NOMO-1 treated with dmso at 0.1 percent for 144 hours (cell line): ENCODE measurements around the gene SLC7A11.

Source experiments
- DNase-seq: peaks from one replicate; lab custom pipeline; 2025; ENCODE audit not compliant: unreplicated experiment; lab: John Stamatoyannopoulos, UW

SLC7A11 gene

GRCh38 chr4:138242076-138242833 lies at the start of gene SLC7A11:
TSS of gene SLC7A11 (minus strand) at chr4:138242349. CDS start at chr4:138242069, 280 bp downstream.
- peak; percentile 96 for DNase-seq

DNA sequence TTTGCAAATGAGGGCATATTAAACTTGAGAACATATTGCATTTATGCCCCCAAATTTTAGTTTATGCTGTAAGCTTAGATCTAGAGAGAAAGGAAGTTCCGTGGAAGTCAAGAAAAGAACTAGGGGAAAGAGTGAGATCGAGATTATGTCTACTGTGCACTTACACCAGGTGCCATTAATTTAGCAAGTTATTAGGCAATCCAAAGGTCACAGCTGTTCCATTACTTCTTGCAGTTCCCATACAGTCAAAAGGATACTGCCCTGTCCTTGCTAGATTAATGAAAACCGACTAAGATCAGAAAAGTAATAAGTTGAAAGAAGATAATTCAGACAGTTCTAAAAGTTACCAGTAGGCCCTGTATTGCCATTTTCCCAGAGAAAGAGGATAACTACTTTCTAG lies 49.3 kb upstream of the SLC7A11 start:
- DNase-seq = no peak

DNA sequence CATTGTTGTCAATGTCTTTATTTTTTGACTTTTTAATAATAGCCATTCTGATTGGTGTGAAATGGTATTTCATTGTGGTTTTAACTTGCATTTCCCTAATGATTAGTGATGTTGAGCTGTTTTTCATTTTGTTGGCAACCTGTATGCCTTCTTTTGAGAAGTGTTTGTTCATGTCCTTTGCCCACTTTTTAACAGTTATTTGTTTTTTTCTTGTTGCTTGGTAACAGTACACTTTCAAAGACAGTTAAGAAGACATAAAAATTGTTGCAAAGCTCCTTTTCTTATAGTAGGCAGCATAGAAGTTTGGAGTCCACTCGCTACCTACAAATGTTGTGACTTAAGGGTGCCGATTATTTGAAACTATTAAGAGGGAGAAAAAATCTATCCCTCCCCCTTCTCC lies 48.7 kb upstream of the SLC7A11 start:
- DNase-seq = no peak

DNA sequence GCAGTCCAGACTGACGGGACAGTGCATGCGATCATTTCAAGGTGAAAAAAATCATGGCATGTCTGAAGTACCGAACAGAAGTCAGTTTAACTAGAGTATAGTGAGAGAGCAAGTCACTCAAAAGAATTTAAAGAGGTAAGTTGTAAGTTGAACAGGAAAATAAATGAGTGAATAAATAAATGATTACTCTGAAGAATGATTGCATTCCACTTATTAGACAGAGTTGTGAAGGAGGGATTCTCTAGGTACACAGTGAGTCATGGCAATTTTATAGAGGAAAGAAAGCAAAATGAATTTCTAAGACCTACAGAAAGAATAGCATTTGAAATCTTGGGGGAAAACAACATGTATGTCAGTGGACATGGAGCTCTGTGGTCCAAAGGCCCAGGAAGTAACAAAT lies 37.1 kb upstream of the SLC7A11 start:
- no peak for DNase-seq

GRCh38 chr4:138277133-138277532 lies 35.0 kb upstream of the SLC7A11 start:
- DNase-seq = no peak

GRCh38 chr4:138275963-138276621 lies 33.9 kb upstream of the SLC7A11 start:
- no peak for DNase-seq

DNA sequence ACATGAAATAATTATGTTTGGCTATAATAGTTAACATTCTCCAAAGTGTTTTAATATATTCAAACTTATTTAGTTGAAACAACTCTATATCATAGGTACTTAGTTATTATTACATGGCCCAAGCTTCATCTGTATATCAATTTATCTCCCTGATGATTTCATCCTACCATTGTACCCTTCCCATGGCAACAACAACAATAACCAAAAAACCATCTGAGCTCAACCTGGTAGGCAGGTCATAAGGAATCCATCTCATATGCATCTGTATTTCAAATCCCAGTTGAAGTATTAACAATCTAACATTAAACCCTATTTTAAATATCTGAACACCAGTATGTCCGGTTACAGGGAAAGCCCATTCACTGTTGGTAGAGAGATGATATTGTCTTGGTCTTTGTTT lies 33.1 kb upstream of the SLC7A11 start:
- DNase-seq = no peak

- no peak for DNase-seq
These were observed 27.0 kb upstream of the SLC7A11 start for GRCh38 chr4:138269175-138269574.

DNA sequence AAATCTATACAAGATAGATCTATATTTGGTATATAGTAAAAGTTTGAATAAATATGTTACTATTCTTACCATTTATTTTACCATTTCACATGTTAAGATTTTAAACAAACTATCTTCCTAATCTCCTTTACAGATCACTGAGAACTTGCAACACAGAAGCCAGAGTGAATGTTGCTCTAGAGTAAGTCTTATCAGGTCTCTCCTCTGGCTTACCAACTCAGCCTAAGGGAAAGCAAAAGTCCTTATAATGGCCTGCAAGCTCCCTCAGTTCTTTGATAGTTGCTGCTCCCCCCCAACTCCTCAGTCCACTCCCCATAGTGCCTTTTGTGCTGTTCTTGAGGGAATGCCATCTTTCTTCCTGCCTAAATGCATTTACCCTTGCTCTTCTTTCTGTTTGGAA lies 25.7 kb upstream of the SLC7A11 start:
- no peak for DNase-seq

- no peak for DNase-seq
These were observed 24.8 kb upstream of the SLC7A11 start for GRCh38 chr4:138266948-138267347.

DNA sequence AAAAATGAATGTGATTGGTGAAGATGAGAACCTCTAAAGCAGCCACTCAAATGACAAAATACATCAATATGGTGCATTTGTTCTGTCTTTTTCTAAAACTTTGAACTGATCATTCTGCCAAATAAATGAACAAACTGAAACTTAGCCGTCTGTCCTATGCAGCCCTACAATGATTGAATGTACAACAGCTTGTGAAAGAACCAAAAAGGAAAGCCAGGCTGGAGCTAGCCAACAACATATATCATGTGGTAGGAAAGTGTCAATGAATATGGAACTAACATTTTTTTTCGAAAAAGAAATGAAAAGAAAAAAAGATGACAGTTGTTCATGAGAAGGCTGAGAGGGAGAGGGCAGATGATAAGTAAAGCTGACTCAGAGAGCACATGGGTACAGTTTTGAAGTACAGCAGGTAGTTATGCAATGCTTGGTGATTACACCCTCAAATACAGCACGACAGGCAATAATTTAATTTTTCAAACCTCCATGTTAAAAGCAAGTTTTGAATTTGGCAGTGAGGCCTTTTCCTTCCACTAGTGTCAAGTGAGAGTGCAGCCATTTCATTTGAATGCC lies 21.2 kb upstream of the SLC7A11 start:
- DNase-seq = peak; percentile 53

DNA sequence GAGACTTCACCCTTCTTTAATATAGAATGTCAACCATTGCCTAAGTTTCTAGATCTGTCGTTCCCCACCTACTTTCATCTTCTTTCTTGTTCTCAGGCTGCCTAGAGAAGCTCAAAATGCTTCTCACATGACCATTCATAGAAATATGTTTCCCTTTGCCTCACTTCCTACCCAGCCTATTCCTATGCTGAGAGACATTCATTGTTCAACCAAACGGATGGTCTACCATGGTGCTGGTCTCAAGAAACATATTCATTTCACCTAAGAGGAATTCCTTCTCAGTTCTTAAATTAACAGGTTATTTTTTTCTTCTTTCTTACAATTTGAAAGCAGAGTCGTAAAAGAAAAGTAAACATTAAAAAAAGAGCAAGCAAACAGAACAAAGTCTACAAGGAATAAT lies 20.3 kb upstream of the SLC7A11 start:
- DNase-seq = no peak

DNA sequence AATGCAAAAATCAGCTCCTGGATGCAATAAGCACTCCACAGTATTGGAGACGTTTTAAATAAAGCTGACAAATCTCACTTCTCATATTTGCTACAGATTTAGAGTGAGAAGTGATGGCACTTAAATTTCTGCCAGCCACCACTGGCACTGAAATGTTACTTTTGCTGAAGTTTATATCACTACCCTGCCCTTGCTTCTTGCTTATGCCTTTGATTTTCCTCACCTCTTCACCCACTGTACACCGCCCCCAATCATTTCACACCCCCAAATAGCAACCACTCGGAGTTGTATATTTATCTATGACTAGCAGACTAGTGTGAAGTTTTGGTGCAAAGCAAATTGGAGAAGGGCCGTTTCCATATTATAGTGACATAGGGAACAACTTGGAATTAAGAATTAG lies 19.9 kb upstream of the SLC7A11 start:
- no peak for DNase-seq

DNA sequence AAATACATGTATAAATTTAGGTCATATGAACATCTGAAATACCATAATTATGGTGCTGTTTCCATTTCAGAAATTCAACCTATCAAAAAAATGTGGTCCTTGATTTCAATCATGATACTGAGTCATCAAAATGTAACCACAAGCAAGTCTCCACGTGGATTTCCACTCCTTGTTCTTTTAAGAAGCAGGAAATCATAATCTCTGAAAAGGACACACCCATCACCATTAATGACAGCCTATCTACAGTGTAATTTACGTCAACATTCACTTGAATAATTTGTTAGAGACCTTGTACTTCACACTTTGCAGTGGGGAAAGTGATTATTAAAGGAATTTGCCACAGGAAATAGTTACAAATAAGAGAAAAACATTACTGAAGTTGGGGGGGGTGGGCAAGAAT lies 17.7 kb upstream of the SLC7A11 start:
- DNase-seq = no peak

DNA sequence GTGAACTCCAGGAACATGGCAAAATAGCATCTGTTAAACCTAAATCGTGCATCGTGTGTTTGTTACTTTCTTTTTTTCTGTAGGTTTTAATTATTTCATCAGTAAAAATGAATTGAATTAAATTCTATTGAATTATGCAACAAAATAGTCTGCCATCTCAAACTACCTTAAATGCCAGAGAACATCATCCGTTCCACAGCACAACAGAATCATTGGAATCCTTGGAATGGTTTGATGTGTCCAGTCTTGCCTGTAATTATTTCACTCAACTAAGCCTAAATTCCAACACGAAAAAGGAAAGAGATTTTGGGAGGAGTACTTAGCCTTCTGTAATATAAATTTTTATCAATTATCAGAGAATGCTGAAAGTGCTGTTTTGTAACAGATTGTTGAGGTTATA lies 17.1 kb upstream of the SLC7A11 start:
- no peak for DNase-seq

GRCh38 chr4:138256608-138257007 lies 14.5 kb upstream of the SLC7A11 start:
- DNase-seq = no peak

- DNase-seq = no peak
These were observed 13.9 kb upstream of the SLC7A11 start for GRCh38 chr4:138255917-138256597.

DNA sequence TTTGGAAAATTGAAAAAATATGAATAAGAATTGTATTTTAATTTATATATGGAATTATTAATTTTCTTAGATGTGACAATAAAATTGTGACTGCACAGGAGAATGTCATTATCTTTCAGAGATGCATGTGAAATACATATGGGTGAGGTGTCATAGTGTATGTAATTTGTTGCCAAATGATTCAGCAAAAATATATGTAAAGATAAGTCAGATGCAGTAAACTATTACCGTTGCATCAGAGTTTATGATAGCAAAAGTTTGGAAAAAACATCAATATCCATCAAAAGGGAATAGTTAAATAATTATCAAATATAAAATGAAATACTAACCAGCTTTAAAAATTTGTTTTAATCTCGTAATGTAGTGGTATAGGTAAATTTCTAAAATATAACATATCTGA lies 10.4 kb upstream of the SLC7A11 start:
- DNase-seq = no peak

GRCh38 chr4:138251938-138252337 lies 9.8 kb upstream of the SLC7A11 start:
- DNase-seq = no peak

DNA sequence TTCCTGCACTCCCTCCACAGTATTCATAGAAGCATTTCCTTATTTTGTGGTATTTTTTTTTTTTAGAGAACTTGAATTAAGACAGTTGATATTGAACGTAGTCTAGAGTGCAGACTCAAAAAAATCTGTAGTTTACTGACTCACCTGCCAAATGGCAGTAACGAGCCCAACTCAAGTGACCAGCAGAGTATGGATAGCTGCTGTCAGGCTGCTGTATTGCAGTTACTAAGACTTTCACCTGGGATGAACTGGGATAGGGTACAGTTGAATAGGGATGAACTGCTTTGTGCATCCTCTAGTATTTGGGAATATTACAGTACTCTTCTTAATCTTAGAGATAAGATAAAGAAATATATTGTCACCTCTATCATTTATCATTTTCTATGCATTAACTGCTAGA lies 7.0 kb upstream of the SLC7A11 start:
- no peak for DNase-seq

DNA sequence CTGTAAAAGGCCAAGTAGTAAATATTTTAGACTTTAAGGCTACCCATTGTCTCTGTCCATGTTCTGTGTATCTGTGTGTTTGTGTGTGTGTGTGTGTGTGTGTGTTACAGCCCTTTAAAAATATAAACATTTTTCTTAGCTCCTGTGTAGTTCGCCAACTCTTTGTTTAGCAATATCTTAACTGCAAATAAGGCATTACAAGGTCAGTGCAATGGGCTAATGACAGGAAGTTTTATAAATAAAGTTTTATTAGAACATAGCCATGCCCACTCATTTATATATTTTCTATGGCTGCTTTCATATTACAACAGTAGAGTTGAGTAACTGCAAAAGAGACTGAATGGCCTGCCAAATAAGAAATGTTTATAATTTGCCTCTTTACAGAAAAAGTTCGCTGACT lies 5.9 kb upstream of the SLC7A11 start:
- DNase-seq = no peak

DNA sequence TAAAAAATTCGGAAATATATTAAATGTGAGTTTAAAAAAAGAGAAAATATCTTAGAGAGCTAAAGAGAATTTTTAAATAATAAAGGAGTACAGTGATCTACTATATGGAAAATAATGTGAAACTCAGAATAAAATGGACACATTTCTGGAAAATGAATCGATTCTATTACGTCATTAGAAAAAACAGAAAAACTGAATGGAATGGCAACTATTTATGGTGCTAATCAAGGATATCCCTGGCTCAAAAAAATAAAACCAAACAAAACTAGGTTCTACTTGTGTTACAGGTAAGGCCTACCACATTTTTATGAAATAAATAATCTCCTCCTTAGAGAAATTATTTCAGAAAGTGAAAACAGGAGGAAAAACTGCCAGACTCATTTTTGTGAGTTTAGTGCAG lies 5.5 kb upstream of the SLC7A11 start:
- no peak for DNase-seq
